WTC11 (cell line): Measurements from ENCODE around the gene MRAS. TPM values are rescaled to one million over a fixed set of nuclear protein-coding genes. Genes with fewer than 3 reads are reported as not detected.

Experiments used
- ATAC-seq: fragments of 200-7000 bp; cut with Tn5 transposase; 2 replicates; pipeline ENCODE4 v1.10.0; 2021; ENCODE audit warnings: mild to moderate bottlenecking, moderate library complexity
- CTCF ChIA-PET: fragments of 300-600 bp; sonication (Branson Sonifier 250); formaldehyde crosslinking; loops from one replicate; lab custom pipeline; 2021; ENCODE audit warnings: antibody characterized with exemption; lab: Charles Lee
- POLR2A ChIA-PET: fragments of 350-600 bp; sonication (Branson Sonifier 250); formaldehyde crosslinking; loops from one replicate; lab custom pipeline; 2021; ENCODE audit warnings: antibody characterized with exemption; lab: Charles Lee
- DNase-seq: peaks from one replicate; pipeline ENCODE4 v3.0.0; 2021; ENCODE audit warnings: low spot score
- H3K27ac Mint-ChIP-seq: 2 replicates; pipeline ENCODE4 v1.8.0; 2021; ENCODE audit warnings: mixed read lengths
- H3K27me3 Mint-ChIP-seq: 2 replicates; pipeline ENCODE4 v1.8.0; 2021; ENCODE audit warnings: low read depth, mild to moderate bottlenecking, moderate library complexity, mixed read lengths
- H3K36me3 Mint-ChIP-seq: 2 replicates; pipeline ENCODE4 v1.8.0; 2021; ENCODE audit warnings: mixed read lengths
- H3K4me1 Mint-ChIP-seq: 2 replicates; pipeline ENCODE4 v1.8.0; 2022; ENCODE audit warnings: mixed read lengths
- H3K4me3 Mint-ChIP-seq: 2 replicates; pipeline ENCODE4 v1.8.0; 2021; ENCODE audit warnings: mild to moderate bottlenecking, moderate library complexity, mixed read lengths
- H3K9me3 Mint-ChIP-seq: 2 replicates; pipeline ENCODE4 v1.8.0; 2021; ENCODE audit warnings: mixed read lengths
- CREB1 ChIP-seq: sonication (generic); formaldehyde crosslinking; IDR thresholded peaks from 2 replicates; pipeline ENCODE4 v1.8.0; 2023; ENCODE audit warnings: mild to moderate bottlenecking, missing genetic modification reagents
- FOXJ3 ChIP-seq: sonication (generic); formaldehyde crosslinking; IDR thresholded peaks from 2 replicates; pipeline ENCODE4 v1.9.0; 2021; ENCODE audit warnings: missing genetic modification reagents, mild to moderate bottlenecking, borderline replicate concordance
- FOXP1 ChIP-seq: sonication (generic); formaldehyde crosslinking; IDR thresholded peaks from 2 replicates; pipeline ENCODE4 v1.8.0; 2022; ENCODE audit warnings: missing genetic modification reagents, mild to moderate bottlenecking, moderate library complexity, borderline replicate concordance
- GTF2I ChIP-seq: fragments of 250-450 bp; sonication (Bioruptor Pico); conservative IDR thresholded peaks from 2 replicates; pipeline ENCODE4 v1.4.0; 2021; ENCODE audit warnings: mild to moderate bottlenecking
- NFYB ChIP-seq: sonication (generic); formaldehyde crosslinking; conservative IDR thresholded peaks from 2 replicates; pipeline ENCODE4 v1.8.0; 2022; ENCODE audit warnings: low read depth, missing genetic modification reagents
- NR2C2 ChIP-seq: sonication (generic); formaldehyde crosslinking; IDR thresholded peaks from 2 replicates; pipeline ENCODE4 v1.8.0; 2022; ENCODE audit warnings: mild to moderate bottlenecking, missing genetic modification reagents
- OVOL2 ChIP-seq: fragments of 250-450 bp; sonication (Bioruptor Pico); IDR thresholded peaks from 2 replicates; pipeline ENCODE4 v1.9.0; 2021; ENCODE audit warnings: mild to moderate bottlenecking, borderline replicate concordance
- RORB ChIP-seq: fragments of 250-450 bp; sonication (Bioruptor Pico); IDR thresholded peaks from 2 replicates; pipeline ENCODE4 v1.9.0; 2021; ENCODE audit warnings: mild to moderate bottlenecking
- SOX15 ChIP-seq: fragments of 250-450 bp; sonication (Bioruptor Pico); IDR thresholded peaks from 2 replicates; pipeline ENCODE4 v1.9.0; 2021; ENCODE audit warnings: mild to moderate bottlenecking
- ZNF219 ChIP-seq: sonication (generic); formaldehyde crosslinking; IDR thresholded peaks from 2 replicates; pipeline ENCODE4 v1.8.0; 2023; ENCODE audit warnings: missing genetic modification reagents, mild to moderate bottlenecking, borderline replicate concordance
- ZNF423 ChIP-seq: fragments of 250-450 bp; sonication (Bioruptor Pico); IDR thresholded peaks from 2 replicates; pipeline ENCODE4 v2.1.2; 2022; ENCODE audit warnings: mild to moderate bottlenecking, moderate library complexity
- total RNA-seq: library from RNA; stranded (reverse); gene quantifications from 3 replicates; pipeline ENCODE4 v1.2.3, GENCODE V29; 2021
- TF ChIP-seq, protein P1 (sequence below): sonication (generic); formaldehyde crosslinking; IDR thresholded peaks from 2 replicates; pipeline ENCODE4 v1.8.1; 2022; ENCODE audit warnings: mild to moderate bottlenecking, missing genetic modification reagents, moderate library complexity, borderline replicate concordance
- TF ChIP-seq, protein P2 (sequence below): sonication (generic); formaldehyde crosslinking; IDR thresholded peaks from 2 replicates; pipeline ENCODE4 v1.8.1; 2022; ENCODE audit warnings: low read depth, mild to moderate bottlenecking, moderate library complexity, missing genetic modification reagents, borderline replicate concordance
- TF ChIP-seq, protein P3 (sequence below): sonication (generic); formaldehyde crosslinking; IDR thresholded peaks from 2 replicates; pipeline ENCODE4 v1.8.0; 2023; ENCODE audit warnings: missing genetic modification reagents
- TF ChIP-seq, protein P4 (sequence below): fragments of 250-450 bp; sonication (Bioruptor Pico); IDR thresholded peaks from 2 replicates; pipeline ENCODE4 v1.9.0; 2021; ENCODE audit warnings: moderate library complexity, mild to moderate bottlenecking, inconsistent platforms, borderline replicate concordance
- TF ChIP-seq, protein P5 (sequence below): sonication (generic); formaldehyde crosslinking; IDR thresholded peaks from 2 replicates; pipeline ENCODE4 v1.8.1; 2023; ENCODE audit warnings: mild to moderate bottlenecking, moderate library complexity, missing genetic modification reagents
- TF ChIP-seq, protein P6 (sequence below): sonication (generic); formaldehyde crosslinking; IDR thresholded peaks from 2 replicates; pipeline ENCODE4 v1.8.1; 2023; ENCODE audit warnings: mild to moderate bottlenecking, missing genetic modification reagents, moderate library complexity
- TF ChIP-seq, protein P7 (sequence below): sonication (generic); formaldehyde crosslinking; IDR thresholded peaks from 2 replicates; pipeline ENCODE4 v1.8.0; 2022; ENCODE audit warnings: mild to moderate bottlenecking, missing genetic modification reagents
- TF ChIP-seq, protein P8 (sequence below): sonication (generic); formaldehyde crosslinking; IDR thresholded peaks from 2 replicates; pipeline ENCODE4 v1.8.1; 2023; ENCODE audit warnings: mild to moderate bottlenecking, missing genetic modification reagents

The MRAS gene
- total RNA-seq, 1 experiment from 2014 or later: 14.8 TPM

DNA sequence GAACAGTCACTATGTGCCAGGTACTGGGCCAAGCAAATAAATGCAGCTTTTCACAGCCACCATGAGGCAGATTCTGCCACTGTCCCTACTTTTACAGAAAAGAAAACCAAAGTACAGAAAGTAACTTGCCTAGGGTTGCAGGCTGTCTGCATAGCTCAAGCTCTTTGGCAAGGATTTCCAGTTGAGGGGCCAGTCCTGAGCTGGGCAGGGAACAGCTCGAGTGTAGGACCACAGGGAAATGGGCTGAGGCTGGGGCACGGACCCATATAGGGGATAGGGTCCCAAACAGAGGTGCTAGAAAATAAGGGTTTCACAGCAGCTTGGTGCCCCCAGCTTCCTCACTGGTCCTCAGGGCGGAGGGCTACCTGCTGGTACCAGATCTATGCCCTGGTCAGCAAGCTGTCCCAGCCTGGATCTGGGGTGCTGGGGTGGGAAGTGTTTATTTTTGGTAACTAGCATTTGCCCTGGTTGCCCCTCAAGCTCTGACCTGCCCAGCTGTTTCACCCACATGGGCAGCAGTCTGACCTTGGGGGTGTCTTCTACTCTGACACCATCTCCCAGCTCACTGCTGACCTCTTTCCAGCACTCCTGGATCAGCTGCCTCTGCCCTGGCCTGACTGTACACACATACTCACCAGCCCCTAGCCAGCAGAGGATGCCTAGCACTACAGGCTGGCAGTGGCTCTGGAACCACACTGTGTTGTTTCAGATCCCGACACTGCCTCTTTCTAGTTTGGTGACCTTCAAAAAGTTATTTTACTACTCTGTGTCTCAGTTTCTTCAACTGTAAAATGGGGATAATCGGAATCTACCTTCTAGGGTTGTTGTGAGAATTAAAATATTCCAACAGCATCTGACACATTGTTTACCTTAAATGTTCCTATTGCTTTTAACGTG, 16.2 kb downstream of the MRAS start:
- Mint-ChIP-seq H3K4me3 (no peak overlapping the region), H3K36me3 (no peaks in the 10 kb centered on the region), H3K27me3 (no peaks in the 10 kb centered on the region), H3K9me3 (no peaks in the 10 kb centered on the region), H3K27ac (no peak overlapping the region; the same call in 1 of the 2 replicates), H3K4me1 (0 out of 2 replicates have a peak, but pooled peaks cover 2% of the 10 kb centered on the region)
- ATAC-seq: no peak
- CTCF ChIA-PET: interaction anchor here (0.5 to 1.5 kb wide), 6 partner anchors 14 to 53 kb away, joined by 3 to 4 read pairs (median 4); partner anchors contain the start of gene MRAS
- DNase-seq: no peak
- TF ChIP-seq, protein P1, sequence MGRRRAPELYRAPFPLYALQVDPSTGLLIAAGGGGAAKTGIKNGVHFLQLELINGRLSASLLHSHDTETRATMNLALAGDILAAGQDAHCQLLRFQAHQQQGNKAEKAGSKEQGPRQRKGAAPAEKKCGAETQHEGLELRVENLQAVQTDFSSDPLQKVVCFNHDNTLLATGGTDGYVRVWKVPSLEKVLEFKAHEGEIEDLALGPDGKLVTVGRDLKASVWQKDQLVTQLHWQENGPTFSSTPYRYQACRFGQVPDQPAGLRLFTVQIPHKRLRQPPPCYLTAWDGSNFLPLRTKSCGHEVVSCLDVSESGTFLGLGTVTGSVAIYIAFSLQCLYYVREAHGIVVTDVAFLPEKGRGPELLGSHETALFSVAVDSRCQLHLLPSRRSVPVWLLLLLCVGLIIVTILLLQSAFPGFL (CRISPR knock-in tag): no peak
- no peak for TF ChIP-seq NFYB
- TF ChIP-seq, protein P2, sequence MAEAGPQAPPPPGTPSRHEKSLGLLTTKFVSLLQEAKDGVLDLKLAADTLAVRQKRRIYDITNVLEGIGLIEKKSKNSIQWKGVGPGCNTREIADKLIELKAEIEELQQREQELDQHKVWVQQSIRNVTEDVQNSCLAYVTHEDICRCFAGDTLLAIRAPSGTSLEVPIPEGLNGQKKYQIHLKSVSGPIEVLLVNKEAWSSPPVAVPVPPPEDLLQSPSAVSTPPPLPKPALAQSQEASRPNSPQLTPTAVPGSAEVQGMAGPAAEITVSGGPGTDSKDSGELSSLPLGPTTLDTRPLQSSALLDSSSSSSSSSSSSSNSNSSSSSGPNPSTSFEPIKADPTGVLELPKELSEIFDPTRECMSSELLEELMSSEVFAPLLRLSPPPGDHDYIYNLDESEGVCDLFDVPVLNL (CRISPR knock-in tag): no peak
- POLR2A ChIA-PET: interaction anchor here (0.6 kb wide), 2 partner anchors 85 to 376 kb away, joined by 3 read pairs; no protein-coding TSS in a partner anchor

DNA sequence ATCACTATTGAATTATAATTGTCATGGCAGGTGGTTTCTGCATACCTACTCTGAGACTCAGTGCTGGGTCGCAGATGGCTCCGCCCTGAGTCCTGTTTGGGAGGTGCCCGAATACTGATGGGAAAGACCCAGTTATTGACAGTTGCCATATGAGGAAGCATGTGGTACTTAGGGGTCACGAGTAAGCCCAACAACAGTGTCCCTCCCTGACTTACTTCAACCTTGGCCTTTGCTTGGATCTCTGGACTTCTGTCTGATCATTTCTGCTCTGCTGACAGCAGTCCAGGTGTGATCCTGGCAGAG, 16.8 kb downstream of the MRAS start:
- Mint-ChIP-seq H3K9me3 (no peaks in the 10 kb centered on the region), H3K27ac (no peak overlapping the region), H3K4me3 (no peak overlapping the region), H3K27me3 (no peaks in the 10 kb centered on the region), H3K36me3 (no peaks in the 10 kb centered on the region), H3K4me1 (0 out of 2 replicates have a peak, but pooled peaks cover 2% of the 10 kb centered on the region)
- no peak for ATAC-seq
- TF ChIP-seq, protein P3, sequence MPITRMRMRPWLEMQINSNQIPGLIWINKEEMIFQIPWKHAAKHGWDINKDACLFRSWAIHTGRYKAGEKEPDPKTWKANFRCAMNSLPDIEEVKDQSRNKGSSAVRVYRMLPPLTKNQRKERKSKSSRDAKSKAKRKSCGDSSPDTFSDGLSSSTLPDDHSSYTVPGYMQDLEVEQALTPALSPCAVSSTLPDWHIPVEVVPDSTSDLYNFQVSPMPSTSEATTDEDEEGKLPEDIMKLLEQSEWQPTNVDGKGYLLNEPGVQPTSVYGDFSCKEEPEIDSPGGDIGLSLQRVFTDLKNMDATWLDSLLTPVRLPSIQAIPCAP (CRISPR knock-in tag): no peak
- TF ChIP-seq, protein P4, sequence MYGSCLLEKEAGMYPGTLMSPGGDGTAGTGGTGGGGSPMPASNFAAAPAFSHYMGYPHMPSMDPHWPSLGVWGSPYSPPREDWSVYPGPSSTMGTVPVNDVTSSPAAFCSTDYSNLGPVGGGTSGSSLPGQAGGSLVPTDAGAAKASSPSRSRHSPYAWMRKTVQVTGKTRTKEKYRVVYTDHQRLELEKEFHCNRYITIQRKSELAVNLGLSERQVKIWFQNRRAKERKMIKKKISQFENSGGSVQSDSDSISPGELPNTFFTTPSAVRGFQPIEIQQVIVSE (CRISPR knock-in tag): no peak
- TF ChIP-seq CREB1 (CRISPR knock-in tag): no peak
- no peak for TF ChIP-seq RORB (CRISPR knock-in tag)
- no peak for TF ChIP-seq OVOL2
- TF ChIP-seq ZNF219 (CRISPR knock-in tag): no peak
- ChIA-PET CTCF (interaction anchor here (1.0 to 1.2 kb wide), 2 partner anchors 34 to 52 kb away, joined by 3 to 4 read pairs; no protein-coding TSS in a partner anchor), POLR2A (no interaction called here)
- DNase-seq: no peak

DNA sequence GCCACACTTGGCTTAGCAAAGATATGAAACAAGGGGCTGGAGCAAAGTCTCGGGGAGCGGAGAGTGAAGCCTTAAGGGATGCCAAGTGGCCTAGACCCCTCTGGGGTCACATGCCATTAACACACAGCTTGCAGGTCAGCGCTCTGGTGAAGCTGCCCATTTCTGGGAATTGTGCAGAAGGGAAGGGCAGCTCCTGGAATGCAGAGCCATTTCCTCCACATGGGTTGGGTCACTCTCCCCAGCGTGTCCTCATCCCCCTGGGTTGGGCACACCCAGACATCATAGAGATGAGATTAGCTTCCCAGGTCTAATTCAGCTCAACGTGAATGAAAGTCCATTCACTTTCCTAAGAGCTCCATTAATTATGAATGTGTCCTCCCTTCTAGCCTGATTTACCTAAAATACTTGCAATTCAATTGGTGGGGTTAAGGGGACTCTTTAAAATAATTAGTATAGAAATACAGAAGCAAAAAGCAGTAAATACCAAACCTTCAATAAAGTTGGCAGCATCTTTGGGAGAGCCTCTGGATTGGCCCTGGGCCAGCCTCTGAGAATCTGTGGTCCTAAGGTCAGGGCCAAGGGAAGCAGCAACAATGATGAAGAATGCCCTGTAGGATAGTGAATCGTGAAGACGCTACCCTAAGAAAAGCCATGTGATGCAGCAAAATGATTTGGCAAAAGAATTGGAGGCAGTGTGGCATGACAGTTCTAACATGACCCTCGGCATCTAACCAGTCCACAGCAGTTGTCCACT, 17.8 kb downstream of the MRAS start:
- DNase-seq: no peak
- CTCF ChIA-PET: no interaction called here
- H3K27ac Mint-ChIP-seq: no peak overlapping the region
- H3K36me3 Mint-ChIP-seq: peaks cover 2% of the 10 kb centered on the region; the same call in 1 of the 2 replicates
- H3K4me3 Mint-ChIP-seq: no peak overlapping the region
- 0 out of 2 replicates have a peak, but pooled peaks cover 2% of the 10 kb centered on the region for H3K4me1 Mint-ChIP-seq
- peaks cover 5% of the 10 kb centered on the region for H3K9me3 Mint-ChIP-seq
- POLR2A ChIA-PET: no interaction called here
- no peaks in the 10 kb centered on the region for H3K27me3 Mint-ChIP-seq
- ATAC-seq: no peak
- TF ChIP-seq SOX15 (CRISPR knock-in tag) (no peak), FOXJ3 (CRISPR knock-in tag) (no peak), RORB (CRISPR knock-in tag) (no peak), NR2C2 (CRISPR knock-in tag) (no peak), GTF2I (no peak), FOXP1 (CRISPR knock-in tag) (no peak), ZNF423 (CRISPR knock-in tag) (no peak)
- TF ChIP-seq, protein P5, sequence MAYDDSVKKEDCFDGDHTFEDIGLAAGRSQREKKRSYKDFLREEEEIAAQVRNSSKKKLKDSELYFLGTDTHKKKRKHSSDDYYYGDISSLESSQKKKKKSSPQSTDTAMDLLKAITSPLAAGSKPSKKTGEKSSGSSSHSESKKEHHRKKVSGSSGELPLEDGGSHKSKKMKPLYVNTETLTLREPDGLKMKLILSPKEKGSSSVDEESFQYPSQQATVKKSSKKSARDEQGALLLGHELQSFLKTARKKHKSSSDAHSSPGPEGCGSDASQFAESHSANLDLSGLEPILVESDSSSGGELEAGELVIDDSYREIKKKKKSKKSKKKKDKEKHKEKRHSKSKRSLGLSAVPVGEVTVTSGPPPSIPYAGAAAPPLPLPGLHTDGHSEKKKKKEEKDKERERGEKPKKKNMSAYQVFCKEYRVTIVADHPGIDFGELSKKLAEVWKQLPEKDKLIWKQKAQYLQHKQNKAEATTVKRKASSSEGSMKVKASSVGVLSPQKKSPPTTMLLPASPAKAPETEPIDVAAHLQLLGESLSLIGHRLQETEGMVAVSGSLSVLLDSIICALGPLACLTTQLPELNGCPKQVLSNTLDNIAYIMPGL: no peak
- TF ChIP-seq, protein P6, sequence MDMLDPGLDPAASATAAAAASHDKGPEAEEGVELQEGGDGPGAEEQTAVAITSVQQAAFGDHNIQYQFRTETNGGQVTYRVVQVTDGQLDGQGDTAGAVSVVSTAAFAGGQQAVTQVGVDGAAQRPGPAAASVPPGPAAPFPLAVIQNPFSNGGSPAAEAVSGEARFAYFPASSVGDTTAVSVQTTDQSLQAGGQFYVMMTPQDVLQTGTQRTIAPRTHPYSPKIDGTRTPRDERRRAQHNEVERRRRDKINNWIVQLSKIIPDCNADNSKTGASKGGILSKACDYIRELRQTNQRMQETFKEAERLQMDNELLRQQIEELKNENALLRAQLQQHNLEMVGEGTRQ: no peak
- TF ChIP-seq, protein P7, sequence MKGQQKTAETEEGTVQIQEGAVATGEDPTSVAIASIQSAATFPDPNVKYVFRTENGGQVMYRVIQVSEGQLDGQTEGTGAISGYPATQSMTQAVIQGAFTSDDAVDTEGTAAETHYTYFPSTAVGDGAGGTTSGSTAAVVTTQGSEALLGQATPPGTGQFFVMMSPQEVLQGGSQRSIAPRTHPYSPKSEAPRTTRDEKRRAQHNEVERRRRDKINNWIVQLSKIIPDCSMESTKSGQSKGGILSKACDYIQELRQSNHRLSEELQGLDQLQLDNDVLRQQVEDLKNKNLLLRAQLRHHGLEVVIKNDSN (CRISPR knock-in tag): no peak
- TF ChIP-seq, protein P8, sequence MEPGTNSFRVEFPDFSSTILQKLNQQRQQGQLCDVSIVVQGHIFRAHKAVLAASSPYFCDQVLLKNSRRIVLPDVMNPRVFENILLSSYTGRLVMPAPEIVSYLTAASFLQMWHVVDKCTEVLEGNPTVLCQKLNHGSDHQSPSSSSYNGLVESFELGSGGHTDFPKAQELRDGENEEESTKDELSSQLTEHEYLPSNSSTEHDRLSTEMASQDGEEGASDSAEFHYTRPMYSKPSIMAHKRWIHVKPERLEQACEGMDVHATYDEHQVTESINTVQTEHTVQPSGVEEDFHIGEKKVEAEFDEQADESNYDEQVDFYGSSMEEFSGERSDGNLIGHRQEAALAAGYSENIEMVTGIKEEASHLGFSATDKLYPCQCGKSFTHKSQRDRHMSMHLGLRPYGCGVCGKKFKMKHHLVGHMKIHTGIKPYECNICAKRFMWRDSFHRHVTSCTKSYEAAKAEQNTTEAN: no peak
